K562 (cell line): Measurements from ENCODE around the gene LAG3. TPM values are rescaled to one million over a fixed set of nuclear protein-coding genes. Genes with fewer than 3 reads are reported as not detected.

Source experiments
- ATAC-seq: fragments of 200-7000 bp; cut with Tn5 transposase; 3 replicates; pipeline ENCODE4 v1.9.1; 2020; ENCODE audit warnings: moderate library complexity
- BruUV-seq: library from RNA; stranded (reverse); fragments of 400-500 nt; replicated peaks from 2 replicates; lab custom pipeline; 2021; lab: Mats Ljungman, UMichigan
- CTCF ChIA-PET: fragments of 300-600 bp; formaldehyde crosslinking; extraction: SDS; loops from one replicate; lab custom pipeline; 2021; ENCODE audit warnings: low intra/inter-chr PET ratio; lab: Yijun Ruan, JAX
- POLR2A ChIA-PET: fragments of 300-600, 350-650 bp; sonication (Branson Sonifier 250); formaldehyde crosslinking; extraction: SDS; loops from one replicate; lab custom pipeline; 2021; ENCODE audit warnings: antibody characterized with exemption, inconsistent platforms; lab: Yijun Ruan, JAX
- DNase-seq, 4 experiments: peaks; one replicate each; pipeline versions ENCODE4 v3.0.0 to v3.0.0-alpha.2; 2011 to 2018; ENCODE audit warnings: low spot score in 3 of 4, mixed read lengths in 3 of 4; ENCODE audit errors: extremely low read depth in 1 of 4
- FAIRE-seq: peaks from 2 replicates; lab custom pipeline; 2011; peaks lifted over from hg19 to GRCh38; lab: Jason Lieb, UNC
- H2AFZ ChIP-seq: 2 replicates; pipeline ENCODE4 v1.6.0; 2011; ENCODE audit warnings: low read depth, low read length, control low read depth, inconsistent platforms
- H3K27ac ChIP-seq: fragments of 200-600 bp; 3 replicates; pipeline ENCODE4 v1.8.0; 2011; ENCODE audit warnings: low read depth, mild to moderate bottlenecking, control low read depth, inconsistent platforms, low read length, moderate library complexity, mixed read lengths; ENCODE audit errors: extremely low read depth
- H3K27me3 ChIP-seq, 2 experiments: fragments of 300-600 bp in 1 of 2; 2 replicates in 1 of 2; 3 replicates in 1 of 2; pipeline versions ENCODE4 v1.6.0 to v1.8.0; 2011; ENCODE audit warnings: inconsistent platforms in 2 of 2, low read length in 2 of 2, mild to moderate bottlenecking in 1 of 2, mixed read lengths in 1 of 2, moderate library complexity in 1 of 2; ENCODE audit not compliant: control insufficient read depth in 2 of 2, insufficient read depth in 2 of 2
- H3K36me3 ChIP-seq: fragments of 300-600 bp; 3 replicates; pipeline ENCODE4 v1.8.0; 2011; ENCODE audit warnings: mild to moderate bottlenecking, low read length, inconsistent platforms; ENCODE audit not compliant: control insufficient read depth, insufficient read depth
- H3K4me1 ChIP-seq, 2 experiments: fragments of 200-600 bp in 1 of 2; replicated peaks in 1 of 2; 2 replicates in 1 of 2; 3 replicates in 1 of 2; pipeline versions ENCODE4 v1.5.1 to v1.8.0; 2011; ENCODE audit warnings: inconsistent platforms in 2 of 2, low read length in 2 of 2, mild to moderate bottlenecking in 1 of 2, mixed read lengths in 1 of 2, moderate library complexity in 1 of 2; ENCODE audit not compliant: control insufficient read depth in 2 of 2, insufficient read depth in 2 of 2
- H3K4me2 ChIP-seq: 2 replicates; pipeline ENCODE4 v1.6.1; 2011; ENCODE audit warnings: low read length, control low read depth, inconsistent platforms, mixed read lengths; ENCODE audit not compliant: insufficient read depth
- H3K4me3 ChIP-seq: fragments of 200-600 bp; sonication (generic), shearing (Covaris generic); 2 replicates; pipeline ENCODE4 v1.5.1; 2016; ENCODE audit warnings: control low read depth, inconsistent platforms
- H3K79me2 ChIP-seq: fragments of 200-600 bp; 3 replicates; pipeline ENCODE4 v1.8.0; 2011; ENCODE audit warnings: low read length, inconsistent platforms; ENCODE audit not compliant: control insufficient read depth, insufficient read depth
- H3K9ac ChIP-seq, 2 experiments: 2 replicates each; pipeline versions ENCODE4 v1.6.0 to v1.6.1; 2011; ENCODE audit warnings: low read depth in 2 of 2, low read length in 2 of 2, control low read depth in 1 of 2, inconsistent platforms in 1 of 2, mild to moderate bottlenecking in 1 of 2, mixed read lengths in 1 of 2; ENCODE audit not compliant: insufficient read depth in 1 of 2
- H3K9me1 ChIP-seq: one replicate; pipeline ENCODE4 v1.6.0; 2011; ENCODE audit warnings: inconsistent platforms, mild to moderate bottlenecking, low read length, moderate library complexity; ENCODE audit not compliant: control insufficient read depth, insufficient read depth
- H3K9me3 ChIP-seq: replicated peaks from 2 replicates; pipeline ENCODE4 v1.5.1; 2011; ENCODE audit warnings: low read depth, low read length, inconsistent platforms; ENCODE audit not compliant: control insufficient read depth, insufficient read depth
- H4K20me1 ChIP-seq: replicated peaks from 2 replicates; pipeline ENCODE4 v1.6.1; 2011; ENCODE audit warnings: low read length, inconsistent platforms, mixed read lengths; ENCODE audit not compliant: control insufficient read depth, insufficient read depth
- ELF1 ChIP-seq: fragments of 200-800 bp; sonication (Bioruptor generic); IDR thresholded peaks from 2 replicates; pipeline ENCODE4 v1.6.1; 2016; ENCODE audit warnings: missing genetic modification characterization, missing compliant biosample characterization
- WGBS: fragments of 100-300 bp; shearing (Covaris generic); methylation state at CpG from one replicate; pipeline ENCODE4 v1.1.6; 2016; ENCODE audit warnings: low coverage, mixed read lengths; ENCODE audit not compliant: insufficient coverage; ENCODE audit errors: missing lambda C conversion rate; 5-methylcytosine and 5-hydroxymethylcytosine counted together
- in situ Hi-C: fragments of 300-500 bp; cut with MboI; formaldehyde crosslinking; loops from 4 replicates; pipeline ENCODE4 v1.15.0; 2018; ENCODE audit warnings: inconsistent platforms, mixed read lengths
- intact Hi-C: fragments of 100-400 bp; cut with micrococcal nuclease; formaldehyde crosslinking; loops from 2 replicates; pipeline ENCODE4 v1.14.2; 2022
- polyA plus RNA-seq, 8 experiments: library from polyadenylated mRNA; depleted of rRNA in 4 of 8; stranded (reverse) in 5 of 8; unstranded in 3 of 8; fragments of >200 nt; fragmentation: Nextera tagmentation in 2 of 8; fragmentation: Illumina TruSeq in 1 of 8; extraction: Ambion mirVana in 2 of 8; extraction: Trizol in 1 of 8; gene quantifications; 2 replicates each; pipeline versions ENCODE4 v1.2.1 to v1.2.3, GENCODE V29; 2011 to 2014; ENCODE audit warnings: inconsistent platforms in 1 of 8, missing spikeins in 1 of 8
- total RNA-seq, 7 experiments: library from RNA; depleted of rRNA in 6 of 7; stranded (reverse); fragments of >200 nt in 6 of 7; fragmentation: Illumina TruSeq in 2 of 7; extraction: Trizol in 2 of 7; gene quantifications; 2 replicates each; pipeline versions ENCODE4 v1.2.1 to v1.2.3, GENCODE V29; 2011 to 2021; ENCODE audit warnings: low replicate concordance in 1 of 7
- TF ChIP-seq, protein P1 (sequence below): fragments of 250-450 bp; sonication (Bioruptor Pico); IDR thresholded peaks from 2 replicates; pipeline ENCODE4 v1.4.0; 2020; ENCODE audit warnings: mild to moderate bottlenecking, moderate library complexity

The LAG3 gene
- total and polyA plus RNA-seq, 9 of the 15 experiments (the other 6 are each of a cell fraction or from before 2014, with no cell fraction given), result 0.07 to 0.66 (median 0.09) TPM; not detected in 1

DNA sequence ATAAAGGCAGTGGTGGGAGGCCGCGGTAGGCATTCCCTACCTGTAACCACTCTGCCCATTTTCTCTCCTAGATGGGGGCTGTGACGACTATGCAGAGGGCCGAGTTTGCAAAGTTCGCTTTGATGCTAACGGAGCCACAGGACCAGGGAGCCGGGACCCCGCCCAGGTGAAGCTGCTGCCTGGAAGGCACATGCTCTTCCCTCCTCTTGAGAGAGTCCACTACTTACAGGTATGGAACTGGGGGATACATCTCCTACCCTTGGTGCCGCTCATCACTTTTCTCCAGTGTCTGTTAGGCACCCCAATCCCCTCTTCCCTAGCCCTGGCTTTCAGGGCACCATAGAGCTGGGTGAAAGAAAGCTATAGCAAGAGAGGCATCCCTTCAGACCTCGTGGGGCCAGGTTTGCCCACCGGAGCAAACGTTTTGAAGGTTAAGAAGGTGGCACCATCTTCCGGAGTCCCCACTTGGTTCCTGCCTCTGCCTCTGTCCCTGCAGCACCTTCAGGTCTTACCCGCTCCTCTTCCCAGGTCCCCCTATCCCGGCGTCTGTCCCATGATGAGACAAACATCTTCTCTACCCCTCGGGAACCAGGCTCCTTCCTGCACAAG is 53.9 kb downstream of the LAG3 start:
- WGBS, result 75% methylated on average over 10 of the region's 17 CpGs
- ChIA-PET POLR2A (no interaction called here), CTCF (interaction anchor here (0.5 to 1.9 kb wide), 5 partner anchors 59 to 259 kb away, joined by 3 to 15 read pairs (median 5); partner anchors contain the start of gene MLF2)
- FAIRE-seq (no peak), ATAC-seq (no peak), DNase-seq (no peak)
- BruUV-seq, result no TSS peak
- H3K4me3 ChIP-seq, result no peak overlapping the region
- intact Hi-C loops, result loop anchor here (2.0 to 10.0 kb wide), 4 partner anchors 49 to 271 kb away; partner anchors contain the start of genes IFFO1 and ZNF384
- in situ Hi-C loops, result no loop called here
- H3K27ac ChIP-seq, result no peak overlapping the region
- peaks cover 0 to 4% of the 10 kb centered on the region in 2 experiments; a peak in 2 of 5 replicates for H3K27me3 ChIP-seq
- no peak overlapping the region; a peak in 1 of 4 replicates for H3K9ac ChIP-seq
- peaks cover 15% of the 10 kb centered on the region; the same call in 1 of the 3 replicates for H3K36me3 ChIP-seq
- H3K4me2 ChIP-seq, result no peak overlapping the region
- H3K79me2 ChIP-seq, result peaks cover 24% of the 10 kb centered on the region
- H3K9me1 ChIP-seq, result no peaks in the 10 kb centered on the region
- no peaks in the 10 kb centered on the region for H3K9me3 ChIP-seq
- H4K20me1 ChIP-seq, result no peaks in the 10 kb centered on the region
- peaks cover 14 to 57% of the 10 kb centered on the region in 2 experiments; a peak in 4 of 5 replicates for H3K4me1 ChIP-seq
- H2AFZ ChIP-seq, result no peak overlapping the region
- TF ChIP-seq, protein P1, sequence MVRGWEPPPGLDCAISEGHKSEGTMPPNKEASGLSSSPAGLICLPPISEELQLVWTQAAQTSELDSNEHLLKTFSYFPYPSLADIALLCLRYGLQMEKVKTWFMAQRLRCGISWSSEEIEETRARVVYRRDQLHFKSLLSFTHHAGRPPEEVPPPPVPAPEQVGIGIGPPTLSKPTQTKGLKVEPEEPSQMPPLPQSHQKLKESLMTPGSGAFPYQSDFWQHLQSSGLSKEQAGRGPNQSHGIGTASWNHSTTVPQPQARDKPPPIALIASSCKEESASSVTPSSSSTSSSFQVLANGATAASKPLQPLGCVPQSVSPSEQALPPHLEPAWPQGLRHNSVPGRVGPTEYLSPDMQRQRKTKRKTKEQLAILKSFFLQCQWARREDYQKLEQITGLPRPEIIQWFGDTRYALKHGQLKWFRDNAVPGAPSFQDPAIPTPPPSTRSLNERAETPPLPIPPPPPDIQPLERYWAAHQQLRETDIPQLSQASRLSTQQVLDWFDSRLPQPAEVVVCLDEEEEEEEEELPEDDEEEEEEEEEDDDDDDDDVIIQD, result no peak
- no peak for TF ChIP-seq ELF1 (tag)
